ENCODE measurements around the gene ZKSCAN4. TPM values are rescaled to one million over a fixed set of nuclear protein-coding genes. Genes with fewer than 3 reads are reported as not detected.
A peak's percentile ranks its signal among the peaks of the same experiment; 100 is the strongest.

The ZKSCAN4 gene
- total RNA-seq, 1 donor from 2014 or later, result 7.2 TPM

- Mint-ChIP-seq H3K36me3 (ENCODE audit: unreplicated experiment) (no peaks in the 10 kb centered on the region), H3K9me3 (ENCODE audit: unreplicated experiment) (no peaks in the 10 kb centered on the region), H3K4me3 (ENCODE audit: unreplicated experiment) (no peak within 1 kb of the TSS), H3K27me3 (ENCODE audit: unreplicated experiment) (peaks cover 38% of the 10 kb centered on the region), H3K4me1 (ENCODE audit: unreplicated experiment) (no peaks in the 10 kb centered on the region), H3K27ac (ENCODE audit: unreplicated experiment) (no peak within 1 kb of the TSS)
- DNase-seq (ENCODE audit: extremely low spot score, unreplicated experiment), result no peak
- no peak for TF ChIP-seq CTCF (IDR thresholded peaks at IDR 0.05)
Observed at GRCh38 chr6:28258877-28259777, 7.1 kb upstream of the ZKSCAN4 start, which contains the start of gene NKAPL. Gene NKAPL (plus strand): TSS chr6:28259297. CDS start chr6:28259372, 75 bp downstream.

- no peak overlapping the region for H3K27ac Mint-ChIP-seq (ENCODE audit: unreplicated experiment)
- no peak for DNase-seq (ENCODE audit: extremely low spot score, unreplicated experiment)
- peaks cover 8% of the 10 kb centered on the region for H3K4me1 Mint-ChIP-seq (ENCODE audit: unreplicated experiment)
- no peak overlapping the region for H3K4me3 Mint-ChIP-seq (ENCODE audit: unreplicated experiment)
- peaks cover 23% of the 10 kb centered on the region for H3K27me3 Mint-ChIP-seq (ENCODE audit: unreplicated experiment)
- no peaks in the 10 kb centered on the region for H3K9me3 Mint-ChIP-seq (ENCODE audit: unreplicated experiment)
- no peak for TF ChIP-seq CTCF (IDR thresholded peaks at IDR 0.05)
- no peaks in the 10 kb centered on the region for H3K36me3 Mint-ChIP-seq (ENCODE audit: unreplicated experiment)
Observed at GRCh38 chr6:28257042-28257441, 5.0 kb upstream of the ZKSCAN4 start.

DNA sequence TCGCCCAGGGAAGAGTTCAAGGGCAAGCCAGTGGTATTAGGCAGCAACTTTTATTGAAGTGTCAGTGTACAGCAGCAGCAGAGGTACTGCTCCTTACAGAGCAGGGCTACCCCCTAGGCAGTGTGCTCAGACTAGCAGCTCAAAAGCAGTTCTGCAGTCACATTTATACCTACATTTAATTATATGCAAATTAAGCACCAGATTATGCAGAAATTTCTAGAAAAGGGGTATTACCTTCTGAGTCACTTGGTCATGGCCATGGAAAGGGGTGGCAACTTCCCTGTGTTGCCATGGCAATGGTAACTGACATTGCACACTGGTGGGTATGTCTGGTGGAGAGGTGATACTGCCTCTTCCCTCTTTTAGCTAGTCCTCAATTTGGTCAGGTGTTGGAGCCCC is 2.1 kb upstream of the ZKSCAN4 start:
- no peaks in the 10 kb centered on the region for H3K9me3 Mint-ChIP-seq (ENCODE audit: unreplicated experiment)
- DNase-seq (ENCODE audit: extremely low spot score, unreplicated experiment), result no peak
- no peak overlapping the region for H3K27ac Mint-ChIP-seq (ENCODE audit: unreplicated experiment)
- peaks cover 2% of the 10 kb centered on the region for H3K36me3 Mint-ChIP-seq (ENCODE audit: unreplicated experiment)
- H3K27me3 Mint-ChIP-seq (ENCODE audit: unreplicated experiment), result peaks cover 3% of the 10 kb centered on the region
- no peak overlapping the region for H3K4me3 Mint-ChIP-seq (ENCODE audit: unreplicated experiment)
- no peak for TF ChIP-seq CTCF (IDR thresholded peaks at IDR 0.05)
- peaks cover 21% of the 10 kb centered on the region for H3K4me1 Mint-ChIP-seq (ENCODE audit: unreplicated experiment)

DNA sequence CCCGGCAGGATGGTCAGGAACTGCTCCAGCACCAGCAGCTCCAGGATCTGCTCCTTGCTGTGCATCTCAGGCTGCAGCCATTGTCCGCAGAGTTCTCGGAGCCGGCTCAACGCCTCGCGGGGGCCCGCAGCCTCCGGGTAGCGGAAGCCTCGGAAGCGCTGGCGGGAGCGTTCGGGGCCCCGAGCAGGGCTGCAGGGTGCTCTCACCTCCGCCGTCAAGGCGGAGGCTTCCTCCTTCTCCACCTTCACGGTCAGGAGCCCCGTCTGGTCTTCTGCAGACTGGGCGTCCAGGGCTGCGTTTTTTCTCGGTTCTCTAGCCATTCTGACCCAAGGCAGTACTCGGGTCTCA is 434 bp downstream of the ZKSCAN4 start:
- peak overlapping the region; percentile 67 for H3K27ac Mint-ChIP-seq (ENCODE audit: unreplicated experiment)
- H3K27me3 Mint-ChIP-seq (ENCODE audit: unreplicated experiment), result no peaks in the 10 kb centered on the region
- H3K9me3 Mint-ChIP-seq (ENCODE audit: unreplicated experiment), result no peaks in the 10 kb centered on the region
- TF ChIP-seq CTCF (IDR thresholded peaks at IDR 0.05), result no peak
- peaks cover 21% of the 10 kb centered on the region for H3K4me1 Mint-ChIP-seq (ENCODE audit: unreplicated experiment)
- H3K36me3 Mint-ChIP-seq (ENCODE audit: unreplicated experiment), result peaks cover 17% of the 10 kb centered on the region
- DNase-seq (ENCODE audit: extremely low spot score, unreplicated experiment), result no peak
- peak overlapping the region; percentile 98 for H3K4me3 Mint-ChIP-seq (ENCODE audit: unreplicated experiment)

GRCh38 chr6:28250747-28251146 is 1.3 kb downstream of the ZKSCAN4 start:
- DNase-seq (ENCODE audit: extremely low spot score, unreplicated experiment), result no peak
- H3K4me3 Mint-ChIP-seq (ENCODE audit: unreplicated experiment), result peak overlapping the region; percentile 71
- no peak overlapping the region for H3K27ac Mint-ChIP-seq (ENCODE audit: unreplicated experiment)
- H3K4me1 Mint-ChIP-seq (ENCODE audit: unreplicated experiment), result peaks cover 21% of the 10 kb centered on the region
- H3K9me3 Mint-ChIP-seq (ENCODE audit: unreplicated experiment), result no peaks in the 10 kb centered on the region
- peaks cover 24% of the 10 kb centered on the region for H3K36me3 Mint-ChIP-seq (ENCODE audit: unreplicated experiment)
- TF ChIP-seq CTCF (IDR thresholded peaks at IDR 0.05), result no peak
- no peaks in the 10 kb centered on the region for H3K27me3 Mint-ChIP-seq (ENCODE audit: unreplicated experiment)
